DMS 273 treated with DMSO at 0.1 percent for 48 hours (cell line): Measurements from ENCODE around the gene AHCYL2.
"Not testable (repeated sequence)": the region's sequence is repeated elsewhere in the genome, so short reads cannot be mapped to it uniquely, and the experiment has no call there.

ENCODE experiments used
- DNase-seq: peaks from one replicate; lab custom pipeline; 2025; lab: John Stamatoyannopoulos, UW

Gene AHCYL2

GRCh38 chr7:129209067-129209926 is 15.5 kb upstream of the AHCYL2 start:
- no peak for DNase-seq

- DNase-seq, result peak; percentile 16
Measured at GRCh38 chr7:129210256-129210988, 14.4 kb upstream of the AHCYL2 start.

GRCh38 chr7:129210989-129211312 is 13.9 kb upstream of the AHCYL2 start:
- DNase-seq, result no peak

- DNase-seq, result no peak
Measured at GRCh38 chr7:129212126-129212525, 12.7 kb upstream of the AHCYL2 start.

GRCh38 chr7:129212596-129212995 is 12.2 kb upstream of the AHCYL2 start:
- DNase-seq, result no peak

GRCh38 chr7:129213828-129214227 is 11.0 kb upstream of the AHCYL2 start:
- peak; percentile 11 for DNase-seq

- not testable (repeated sequence) for DNase-seq
Measured at GRCh38 chr7:129215691-129216090, 9.1 kb upstream of the AHCYL2 start.

GRCh38 chr7:129216101-129216715 is 8.6 kb upstream of the AHCYL2 start:
- DNase-seq, result not testable (repeated sequence)

GRCh38 chr7:129216821-129217416 is 7.9 kb upstream of the AHCYL2 start:
- DNase-seq, result not testable (repeated sequence)

GRCh38 chr7:129218514-129219062 is 6.2 kb upstream of the AHCYL2 start:
- peak; percentile 80 for DNase-seq

- DNase-seq, result not testable (repeated sequence)
Measured at GRCh38 chr7:129219166-129219565, 5.7 kb upstream of the AHCYL2 start.

- DNase-seq, result peak; percentile 59
Measured at GRCh38 chr7:129222064-129222463, 2.8 kb upstream of the AHCYL2 start.

GRCh38 chr7:129225206-129225930 is 538 bp downstream of the AHCYL2 start:
- peak; percentile 12 for DNase-seq

- no peak for DNase-seq
Measured at GRCh38 chr7:129225931-129226572, 1.2 kb downstream of the AHCYL2 start.

- peak; percentile 65 for DNase-seq
Measured at GRCh38 chr7:129227646-129228578, 3.1 kb downstream of the AHCYL2 start.

- DNase-seq, result no peak
Measured at GRCh38 chr7:129228633-129229032, 3.8 kb downstream of the AHCYL2 start.

- no peak for DNase-seq
Measured at GRCh38 chr7:129231666-129232065, 6.8 kb downstream of the AHCYL2 start.

GRCh38 chr7:129238546-129238945 is 13.7 kb downstream of the AHCYL2 start:
- DNase-seq, result no peak

- DNase-seq, result no peak
Measured at GRCh38 chr7:129240119-129240820, 15.4 kb downstream of the AHCYL2 start.
